H1 (cell line): Measurements from ENCODE around the gene ZNF611.

ENCODE experiments used
- JUND ChIP-seq: IDR thresholded peaks from 2 replicates; pipeline ENCODE4 v1.6.1; 2011; ENCODE audit warnings: mild to moderate bottlenecking, improper control_type of control experiment, low read length
- TF ChIP-seq, protein P1 (sequence below): IDR thresholded peaks from 2 replicates; pipeline ENCODE4 v1.6.1; 2012; ENCODE audit warnings: low read length, inconsistent platforms
- TF ChIP-seq, protein P2 (sequence below), 3 experiments: IDR thresholded peaks; 1 replicate in 2 of 3; 2 replicates in 1 of 3; pipeline versions ENCODE4 v1.5.1 to v1.6.1; 2011; ENCODE audit warnings: low read length in 3 of 3, mild to moderate bottlenecking in 3 of 3, inconsistent platforms in 2 of 3, low read depth in 1 of 3, moderate library complexity in 1 of 3; ENCODE audit not compliant: insufficient read depth in 1 of 3; ENCODE audit errors: control extremely low read depth in 1 of 3

DNA sequence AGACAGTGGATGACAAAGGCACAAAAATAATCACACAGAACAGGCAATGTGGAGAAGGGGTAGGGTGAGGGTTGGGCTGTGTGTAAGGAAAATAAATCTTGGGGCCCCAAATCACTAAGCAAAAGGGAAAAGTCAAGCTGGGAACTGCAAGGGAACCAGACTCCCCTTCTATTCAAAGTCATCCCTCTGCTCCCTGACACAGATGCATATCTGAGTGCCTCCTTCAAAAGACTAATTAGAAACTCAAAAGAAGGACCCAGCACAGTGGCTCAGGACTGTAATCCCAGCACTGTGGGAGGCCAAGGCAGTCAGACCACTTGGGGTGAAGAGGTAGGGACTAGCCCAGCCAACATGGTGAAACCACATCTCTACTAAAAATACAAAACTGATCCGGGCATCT, 18.3 kb downstream of the ZNF611 start:
- TF ChIP-seq, protein P1, sequence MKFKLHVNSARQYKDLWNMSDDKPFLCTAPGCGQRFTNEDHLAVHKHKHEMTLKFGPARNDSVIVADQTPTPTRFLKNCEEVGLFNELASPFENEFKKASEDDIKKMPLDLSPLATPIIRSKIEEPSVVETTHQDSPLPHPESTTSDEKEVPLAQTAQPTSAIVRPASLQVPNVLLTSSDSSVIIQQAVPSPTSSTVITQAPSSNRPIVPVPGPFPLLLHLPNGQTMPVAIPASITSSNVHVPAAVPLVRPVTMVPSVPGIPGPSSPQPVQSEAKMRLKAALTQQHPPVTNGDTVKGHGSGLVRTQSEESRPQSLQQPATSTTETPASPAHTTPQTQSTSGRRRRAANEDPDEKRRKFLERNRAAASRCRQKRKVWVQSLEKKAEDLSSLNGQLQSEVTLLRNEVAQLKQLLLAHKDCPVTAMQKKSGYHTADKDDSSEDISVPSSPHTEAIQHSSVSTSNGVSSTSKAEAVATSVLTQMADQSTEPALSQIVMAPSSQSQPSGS, result no peak
- TF ChIP-seq, protein P2, sequence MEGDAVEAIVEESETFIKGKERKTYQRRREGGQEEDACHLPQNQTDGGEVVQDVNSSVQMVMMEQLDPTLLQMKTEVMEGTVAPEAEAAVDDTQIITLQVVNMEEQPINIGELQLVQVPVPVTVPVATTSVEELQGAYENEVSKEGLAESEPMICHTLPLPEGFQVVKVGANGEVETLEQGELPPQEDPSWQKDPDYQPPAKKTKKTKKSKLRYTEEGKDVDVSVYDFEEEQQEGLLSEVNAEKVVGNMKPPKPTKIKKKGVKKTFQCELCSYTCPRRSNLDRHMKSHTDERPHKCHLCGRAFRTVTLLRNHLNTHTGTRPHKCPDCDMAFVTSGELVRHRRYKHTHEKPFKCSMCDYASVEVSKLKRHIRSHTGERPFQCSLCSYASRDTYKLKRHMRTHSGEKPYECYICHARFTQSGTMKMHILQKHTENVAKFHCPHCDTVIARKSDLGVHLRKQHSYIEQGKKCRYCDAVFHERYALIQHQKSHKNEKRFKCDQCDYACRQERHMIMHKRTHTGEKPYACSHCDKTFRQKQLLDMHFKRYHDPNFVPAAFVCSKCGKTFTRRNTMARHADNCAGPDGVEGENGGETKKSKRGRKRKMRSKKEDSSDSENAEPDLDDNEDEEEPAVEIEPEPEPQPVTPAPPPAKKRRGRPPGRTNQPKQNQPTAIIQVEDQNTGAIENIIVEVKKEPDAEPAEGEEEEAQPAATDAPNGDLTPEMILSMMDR (IDR thresholded peaks at IDR 0.05; ENCODE audit: control extremely low read depth in 1 of 3, insufficient read depth in 1 of 3, low read depth in 1 of 3, low read length in 3 of 3), result no peak
- TF ChIP-seq JUND, result no peak
